C4-2B (cell line): ENCODE data around the gene ADORA2A.

Source experiments
- CTCF ChIP-seq: fragments of 450-650 bp; conservative IDR thresholded peaks from 2 replicates; pipeline ENCODE4 v1.5.1; 2017; ENCODE audit warnings: mild to moderate bottlenecking
- ZFX ChIP-seq: fragments of 450-650 bp; IDR thresholded peaks from 2 replicates; pipeline ENCODE4 v1.6.1; 2017

- TF ChIP-seq CTCF = no peak
- no peak for TF ChIP-seq ZFX
Measured at GRCh38 chr22:24383061-24383460, 44.3 kb upstream of the ADORA2A start.
